Uterus (tissue), 4 donors: ENCODE data around the gene EEF1B2. TPM values are rescaled to one million over a fixed set of nuclear protein-coding genes. Genes with fewer than 3 reads are reported as not detected.
A peak's percentile ranks its signal among the peaks of the same experiment; 100 is the strongest.
"Not testable (repeated sequence)": the region's sequence is repeated elsewhere in the genome, so short reads cannot be mapped to it uniquely, and the experiment has no call there.

Source experiments
- DNase-seq, 2 donors: peaks; one replicate each; pipeline ENCODE4 v3.0.0-alpha.2; 2019 to 2020
- H3K27ac ChIP-seq, 2 donors: fragments of 200-600 bp; sonication (generic); 1 replicate in 1 of 2; 2 replicates in 1 of 2; pipeline ENCODE4 v1.5.1; 2016 to 2018
- H3K27me3 ChIP-seq, 2 donors: fragments of 200-600 bp; sonication (generic); one replicate each; pipeline ENCODE4 v1.5.1; 2018 to 2019; ENCODE audit warnings: control low read depth in 1 of 2
- H3K36me3 ChIP-seq, 2 donors: fragments of 200-600 bp; sonication (generic); one replicate each; pipeline ENCODE4 v1.5.1; 2019; ENCODE audit warnings: control low read depth in 1 of 2
- H3K4me1 ChIP-seq, 2 donors: fragments of 200-600 bp; sonication (generic); one replicate each; pipeline ENCODE4 v1.5.1; 2018 to 2019; ENCODE audit warnings: control low read depth in 1 of 2
- H3K4me3 ChIP-seq, 2 donors: fragments of 200-600 bp; sonication (generic); 1 replicate in 1 of 2; 2 replicates in 1 of 2; pipeline ENCODE4 v1.5.1; 2018 to 2019; ENCODE audit warnings: mild to moderate bottlenecking in 1 of 2
- H3K9me3 ChIP-seq, 2 donors: fragments of 200-600 bp; sonication (generic); one replicate each; pipeline ENCODE4 v1.5.1; 2019; ENCODE audit warnings: control low read depth in 1 of 2
- POLR2A ChIP-seq, 2 donors: fragments of 450-650 bp; IDR thresholded peaks; one replicate each; pipeline ENCODE4 v1.6.1; 2016; ENCODE audit warnings: antibody characterized with exemption in 2 of 2, mild to moderate bottlenecking in 1 of 2, moderate library complexity in 1 of 2
- intact Hi-C: fragments of 100-400 bp; cut with DNase I; formaldehyde crosslinking; loops from one replicate; pipeline ENCODE4 v1.15.1; 2023; ENCODE audit warnings: low total_unique reads
- total RNA-seq, 4 donors: library from RNA; depleted of rRNA in 3 of 4; stranded (reverse); fragments of >200 nt in 3 of 4; gene quantifications; one replicate each; pipeline versions ENCODE4 v1.1.0 to v1.2.4, GENCODE V29; 2014 to 2023
- TF ChIP-seq, protein P1 (sequence below), 4 experiments: fragments of 200-600 bp in 2 of 4; fragments of 450-650 bp in 2 of 4; sonication (generic) in 2 of 4; IDR thresholded peaks; one replicate each; pipeline ENCODE4 v1.5.1; 2016 to 2019; ENCODE audit warnings: antibody characterized with exemption in 4 of 4, mild to moderate bottlenecking in 2 of 4, moderate library complexity in 1 of 4
- donor health status: DM: yes; HTN: yes; CAD: no.

The EEF1B2 gene
- total RNA-seq, 4 donors from 2014 or later = 267 to 794 (median 564) TPM

- intact Hi-C loops = no loop called here
- no peak for DNase-seq
- TF ChIP-seq, protein P1, sequence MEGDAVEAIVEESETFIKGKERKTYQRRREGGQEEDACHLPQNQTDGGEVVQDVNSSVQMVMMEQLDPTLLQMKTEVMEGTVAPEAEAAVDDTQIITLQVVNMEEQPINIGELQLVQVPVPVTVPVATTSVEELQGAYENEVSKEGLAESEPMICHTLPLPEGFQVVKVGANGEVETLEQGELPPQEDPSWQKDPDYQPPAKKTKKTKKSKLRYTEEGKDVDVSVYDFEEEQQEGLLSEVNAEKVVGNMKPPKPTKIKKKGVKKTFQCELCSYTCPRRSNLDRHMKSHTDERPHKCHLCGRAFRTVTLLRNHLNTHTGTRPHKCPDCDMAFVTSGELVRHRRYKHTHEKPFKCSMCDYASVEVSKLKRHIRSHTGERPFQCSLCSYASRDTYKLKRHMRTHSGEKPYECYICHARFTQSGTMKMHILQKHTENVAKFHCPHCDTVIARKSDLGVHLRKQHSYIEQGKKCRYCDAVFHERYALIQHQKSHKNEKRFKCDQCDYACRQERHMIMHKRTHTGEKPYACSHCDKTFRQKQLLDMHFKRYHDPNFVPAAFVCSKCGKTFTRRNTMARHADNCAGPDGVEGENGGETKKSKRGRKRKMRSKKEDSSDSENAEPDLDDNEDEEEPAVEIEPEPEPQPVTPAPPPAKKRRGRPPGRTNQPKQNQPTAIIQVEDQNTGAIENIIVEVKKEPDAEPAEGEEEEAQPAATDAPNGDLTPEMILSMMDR (IDR thresholded peaks at IDR 0.05) = no peak
- no peak for TF ChIP-seq POLR2A (IDR thresholded peaks at IDR 0.05)
- Histone ChIP-seq H3K27ac (peak overlapping the region; percentile 91 to 92), H3K36me3 (no peaks in the 10 kb centered on the region), H3K9me3 (no peaks in the 10 kb centered on the region), H3K27me3 (no peaks in the 10 kb centered on the region), H3K4me3 (peak overlapping the region; percentile 83 to 92), H3K4me1 (peaks cover 4 to 8% of the 10 kb centered on the region in 2 donors)
These were observed 941 bp upstream of the EEF1B2 start for GRCh38 chr2:206158563-206159345.

DNA sequence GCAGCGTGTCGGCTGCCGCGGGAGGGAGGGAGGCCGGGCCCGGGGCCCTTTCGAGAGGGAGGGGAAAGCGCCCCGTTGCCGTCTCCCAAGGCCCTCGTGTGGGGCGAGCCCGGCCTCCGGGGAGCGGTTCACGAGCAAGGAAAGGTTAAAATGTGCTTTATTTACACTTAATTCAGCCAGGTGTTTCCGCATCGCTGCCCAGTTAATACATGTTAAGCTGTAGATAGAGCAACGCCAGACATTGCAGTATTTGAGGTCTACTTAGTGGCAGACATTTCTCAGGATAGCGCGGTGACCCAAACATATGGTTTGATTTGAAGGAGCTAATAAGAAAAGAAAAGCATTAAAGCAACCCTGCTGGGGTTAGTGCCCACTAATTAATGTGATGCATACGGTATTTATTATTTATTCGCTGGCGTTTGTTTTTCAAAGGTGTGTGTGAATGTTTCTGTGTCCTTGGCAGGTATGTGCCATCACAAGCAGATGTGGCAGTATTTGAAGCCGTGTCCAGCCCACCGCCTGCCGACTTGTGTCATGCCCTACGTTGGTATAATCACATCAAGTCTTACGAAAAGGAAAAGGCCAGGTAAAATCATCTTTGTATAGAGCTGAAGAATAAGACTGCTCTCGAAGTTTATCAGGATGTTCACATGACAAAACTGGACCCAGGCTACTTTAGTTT lies 571 bp downstream of the EEF1B2 start:
- Histone ChIP-seq H3K36me3 (no peaks in the 10 kb centered on the region), H3K27ac (peak overlapping the region; percentile 91 to 92), H3K4me3 (peak overlapping the region; percentile 83 to 92), H3K27me3 (no peaks in the 10 kb centered on the region), H3K9me3 (no peaks in the 10 kb centered on the region), H3K4me1 (peaks cover 4 to 8% of the 10 kb centered on the region in 2 donors)
- DNase-seq = no peak
- TF ChIP-seq, protein P1 (IDR thresholded peaks at IDR 0.05) = no peak
- TF ChIP-seq POLR2A (IDR thresholded peaks at IDR 0.05) = no peak
- intact Hi-C loops = no loop called here

DNA sequence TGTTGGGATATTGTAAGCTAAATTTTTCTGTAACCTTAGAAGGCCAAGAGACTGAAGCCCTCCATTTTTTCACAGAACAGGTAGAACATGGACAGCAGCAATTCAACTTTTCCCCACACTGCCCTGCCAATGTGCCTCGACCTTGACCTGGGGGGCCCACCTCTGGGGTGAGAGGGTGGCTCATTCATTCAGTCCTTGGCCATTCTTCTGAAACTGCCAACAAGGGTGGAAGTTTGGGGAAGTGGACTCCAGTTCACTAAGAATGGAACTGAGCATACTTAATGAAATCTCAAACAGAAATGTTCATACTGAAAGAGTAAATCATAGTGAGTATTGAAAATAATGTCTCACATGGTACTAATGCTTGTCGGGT lies 1.1 kb downstream of the EEF1B2 start:
- Histone ChIP-seq H3K36me3 (no peaks in the 10 kb centered on the region), H3K27ac (peak overlapping the region in 1 of 2 donors; percentile 92), H3K9me3 (no peaks in the 10 kb centered on the region), H3K4me3 (peak overlapping the region; percentile 83 to 92), H3K4me1 (peaks cover 4 to 8% of the 10 kb centered on the region in 2 donors), H3K27me3 (no peaks in the 10 kb centered on the region)
- TF ChIP-seq, protein P1 (IDR thresholded peaks at IDR 0.05) = no peak
- no peak for TF ChIP-seq POLR2A (IDR thresholded peaks at IDR 0.05)
- no peak for DNase-seq
- intact Hi-C loops = no loop called here

GRCh38 chr2:206162401-206162800 lies 2.7 kb downstream of the EEF1B2 start:
- H3K4me1 ChIP-seq, H3K9me3 ChIP-seq, H3K4me3 ChIP-seq, H3K36me3 ChIP-seq, intact Hi-C loops, H3K27ac ChIP-seq, DNase-seq, H3K27me3 ChIP-seq: not testable (repeated sequence)

GRCh38 chr2:206163251-206163880 lies 3.7 kb downstream of the EEF1B2 start:
- Histone ChIP-seq H3K27ac (no peak overlapping the region), H3K36me3 (no peaks in the 10 kb centered on the region), H3K27me3 (no peaks in the 10 kb centered on the region), H3K4me1 (peaks cover 4 to 8% of the 10 kb centered on the region in 2 donors), H3K4me3 (no peak overlapping the region), H3K9me3 (no peaks in the 10 kb centered on the region)
- no peak for DNase-seq
- intact Hi-C loops = no loop called here
- TF ChIP-seq, protein P1 (IDR thresholded peaks at IDR 0.05) = no peak
- TF ChIP-seq POLR2A (IDR thresholded peaks at IDR 0.05) = no peak
